B cell (primary cell): ENCODE results near the gene NINJ2.

ENCODE experiments used
- CTCF ChIP-seq: fragments of 200-600 bp; IDR thresholded peaks from one replicate; pipeline ENCODE4 v1.8.0; 2022; ENCODE audit warnings: antibody characterized with exemption, mild to moderate bottlenecking
- EZH2 ChIP-seq: IDR thresholded peaks from 2 replicates; pipeline ENCODE4 v1.6.1; 2012; ENCODE audit warnings: borderline replicate concordance, low read depth, mild to moderate bottlenecking, moderate library complexity, low read length; ENCODE audit not compliant: insufficient read depth, poor library complexity, severe bottlenecking

GRCh38 chr12:520119-520518 lies 143.1 kb downstream of the NINJ2 start:
- TF ChIP-seq EZH2: no peak
- TF ChIP-seq CTCF: no peak
